Activated CD8-positive, alpha-beta memory T cell treated with anti-CD3 and anti-CD28 coated beads, Interleukin-2, amount 50 U/mL, for 4 hours (primary cell): ENCODE data around the gene SLC44A1.

Source experiments
- DNase-seq: peaks from one replicate; pipeline ENCODE4 v3.0.0-alpha.2; 2020

Gene SLC44A1

DNA sequence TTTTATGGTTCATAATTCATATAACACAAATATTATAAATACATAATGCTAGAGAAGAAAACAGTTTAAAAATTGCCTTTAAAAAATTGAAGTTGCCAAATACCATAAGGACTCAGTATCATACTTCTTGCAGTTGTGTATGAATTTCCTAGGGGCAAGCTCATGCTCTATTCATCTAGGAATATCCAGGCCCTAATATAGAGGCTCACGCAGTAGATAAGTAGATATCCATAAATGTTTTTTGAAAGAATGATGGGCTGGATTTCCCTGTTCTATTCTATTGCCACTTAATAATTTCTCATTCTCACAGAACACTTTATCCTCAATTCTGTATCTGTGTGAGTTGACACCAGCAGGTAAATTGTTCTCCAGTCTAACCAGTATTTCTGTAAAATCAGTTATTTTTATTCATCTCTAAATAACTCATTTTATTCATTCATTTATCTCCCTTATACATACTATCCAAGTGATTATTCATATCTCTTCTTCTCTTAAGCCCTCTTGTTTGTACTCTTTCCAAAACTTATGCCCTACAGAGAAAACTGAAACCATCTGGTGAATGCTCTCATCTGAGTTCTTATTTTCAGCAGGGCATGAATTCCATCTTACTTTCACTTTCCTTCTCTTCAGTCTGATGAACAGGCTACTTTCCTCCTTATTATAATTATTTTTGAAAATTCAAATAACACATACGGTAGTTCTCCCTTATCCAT is 97.1 kb downstream of the SLC44A1 start:
- DNase-seq: no peak

- no peak for DNase-seq
Measured at GRCh38 chr9:105342147-105342505, 97.7 kb downstream of the SLC44A1 start.

GRCh38 chr9:105344283-105344682 is 99.8 kb downstream of the SLC44A1 start:
- DNase-seq: no peak

DNA sequence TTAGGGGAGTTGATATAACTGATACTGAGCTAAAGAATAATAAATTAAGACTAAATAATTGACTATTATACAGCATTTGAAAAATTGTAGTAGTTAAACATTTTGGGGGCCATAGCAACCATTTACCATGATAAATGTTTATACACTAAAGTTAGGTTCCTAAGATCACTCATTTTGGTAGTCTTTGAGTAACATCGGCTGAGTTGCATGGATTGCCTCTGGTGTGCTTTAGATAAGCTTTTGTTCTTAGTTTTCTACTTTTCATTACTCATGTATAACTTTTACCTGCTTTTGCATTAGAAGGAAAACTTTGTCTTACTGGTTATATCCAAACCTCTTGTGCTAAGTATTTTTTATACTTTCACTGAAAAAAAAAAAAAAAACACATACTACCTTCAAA is 101.2 kb downstream of the SLC44A1 start:
- no peak for DNase-seq

- no peak for DNase-seq
Measured at GRCh38 chr9:105346273-105346672, 101.8 kb downstream of the SLC44A1 start.

DNA sequence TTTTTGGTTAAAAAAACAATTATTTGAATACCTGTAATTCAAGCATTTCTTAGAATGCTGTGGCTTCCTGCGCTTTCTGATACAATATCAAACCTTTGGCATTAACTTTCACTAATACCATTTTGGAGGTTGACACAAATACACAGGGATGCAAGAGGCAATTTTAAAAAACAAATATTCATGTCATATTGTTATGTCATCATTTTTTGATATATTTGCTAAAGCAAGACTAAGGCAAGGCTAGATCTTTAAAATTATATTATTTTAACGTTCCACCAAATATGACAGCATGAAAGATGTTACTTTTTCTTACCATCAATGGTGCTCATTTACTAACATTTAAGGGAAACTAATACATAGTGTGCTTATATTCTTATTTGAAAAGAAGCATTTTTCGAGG is 110.0 kb downstream of the SLC44A1 start:
- no peak for DNase-seq

DNA sequence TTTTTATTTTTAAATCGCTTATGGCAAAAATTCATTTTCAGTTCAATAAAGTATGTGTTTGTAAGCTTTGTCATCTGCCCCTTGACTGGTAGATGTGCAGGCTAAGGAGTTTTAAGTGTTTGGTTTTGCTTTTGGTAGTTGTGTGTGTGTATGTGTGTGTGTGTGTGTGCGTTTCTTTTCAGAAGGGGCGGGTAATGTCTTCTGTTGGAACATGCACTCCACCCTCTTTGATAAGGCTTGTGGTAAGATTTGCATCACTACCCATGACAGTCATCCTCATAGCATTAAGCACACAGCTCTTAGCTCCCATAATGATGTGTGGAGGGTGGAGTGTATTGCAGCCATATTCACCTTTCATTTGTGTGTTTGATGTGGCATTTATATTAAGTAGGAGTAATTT is 111.3 kb downstream of the SLC44A1 start:
- DNase-seq: no peak

- DNase-seq: no peak
Measured at GRCh38 chr9:105357937-105358336, 113.5 kb downstream of the SLC44A1 start.

DNA sequence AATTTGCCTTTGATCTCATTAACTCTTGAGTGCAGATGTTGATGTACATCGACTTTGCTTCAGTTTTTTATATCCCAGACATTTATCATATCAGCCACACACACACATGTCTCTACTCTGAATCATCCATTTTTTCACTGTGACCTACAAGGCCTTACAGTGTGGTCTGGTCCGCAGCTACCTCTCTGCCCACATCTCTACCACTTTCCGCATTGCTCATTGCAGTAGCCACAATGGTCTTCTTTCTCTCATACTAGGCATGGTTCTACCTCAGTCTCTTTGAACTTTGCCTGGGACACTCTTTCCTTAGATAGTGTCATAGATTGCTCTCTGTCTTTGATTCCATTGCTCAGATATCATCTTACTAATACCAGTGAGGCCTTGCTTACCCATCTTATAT is 115.4 kb downstream of the SLC44A1 start:
- DNase-seq: no peak

- no peak for DNase-seq
Measured at GRCh38 chr9:105360344-105360743, 115.9 kb downstream of the SLC44A1 start.

DNA sequence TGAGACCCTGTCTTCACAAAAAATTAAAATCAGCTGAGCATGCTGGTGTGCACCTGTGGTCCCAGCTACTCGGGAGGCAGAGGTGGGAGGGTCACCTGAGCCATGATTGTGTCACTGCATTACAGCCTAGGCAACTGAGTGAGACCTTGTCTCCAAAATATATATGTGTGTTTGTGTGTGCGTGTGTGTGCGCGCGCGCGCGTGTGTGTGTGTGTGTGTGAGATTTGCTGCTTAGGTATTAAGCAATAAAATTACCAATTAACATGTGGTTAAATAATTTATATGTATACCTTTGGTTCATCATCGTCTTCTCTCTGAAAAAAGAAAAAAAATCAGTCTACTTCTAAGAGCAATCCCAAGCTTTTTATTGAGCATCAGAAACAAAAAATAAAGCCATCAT is 117.4 kb downstream of the SLC44A1 start:
- DNase-seq: no peak

DNA sequence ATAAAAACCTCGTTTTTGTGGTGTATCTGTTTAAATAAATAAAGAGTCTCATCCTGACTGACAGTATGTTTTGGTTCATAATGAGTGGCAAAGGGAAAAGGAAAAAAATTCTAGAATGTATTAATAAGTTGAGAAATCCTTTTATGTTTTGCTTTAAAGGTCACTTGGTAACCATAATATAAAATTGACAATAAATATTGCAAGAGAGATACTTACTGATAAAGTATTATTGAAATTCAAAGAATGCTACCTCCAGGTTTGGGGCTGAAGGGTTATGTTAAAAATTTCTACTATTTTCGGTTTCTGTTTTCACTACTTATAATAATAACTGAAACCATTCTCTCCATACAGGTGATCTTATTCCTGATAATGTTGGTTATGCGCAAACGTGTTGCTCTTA is 118.0 kb downstream of the SLC44A1 start:
- DNase-seq: no peak

DNA sequence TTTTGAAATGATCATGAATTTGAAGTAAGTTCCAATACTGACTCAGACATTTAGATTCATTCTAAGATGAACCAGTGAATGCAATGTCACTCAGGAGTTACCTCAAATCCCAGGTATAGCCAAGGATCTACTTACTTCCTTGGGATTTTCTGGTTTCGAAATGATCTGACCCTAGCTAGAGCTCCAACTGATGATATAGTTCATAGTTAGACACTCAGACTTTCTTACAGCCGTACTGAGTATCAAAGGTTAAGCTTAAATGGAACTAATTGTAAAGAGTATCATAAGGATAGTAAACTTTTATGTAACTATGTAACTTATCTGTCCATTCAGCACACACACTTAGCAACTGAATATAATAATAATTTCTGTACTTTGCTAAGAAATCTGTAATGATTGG is 119.4 kb downstream of the SLC44A1 start:
- no peak for DNase-seq

- no peak for DNase-seq
Measured at GRCh38 chr9:105369911-105370310, 125.5 kb downstream of the SLC44A1 start.

DNA sequence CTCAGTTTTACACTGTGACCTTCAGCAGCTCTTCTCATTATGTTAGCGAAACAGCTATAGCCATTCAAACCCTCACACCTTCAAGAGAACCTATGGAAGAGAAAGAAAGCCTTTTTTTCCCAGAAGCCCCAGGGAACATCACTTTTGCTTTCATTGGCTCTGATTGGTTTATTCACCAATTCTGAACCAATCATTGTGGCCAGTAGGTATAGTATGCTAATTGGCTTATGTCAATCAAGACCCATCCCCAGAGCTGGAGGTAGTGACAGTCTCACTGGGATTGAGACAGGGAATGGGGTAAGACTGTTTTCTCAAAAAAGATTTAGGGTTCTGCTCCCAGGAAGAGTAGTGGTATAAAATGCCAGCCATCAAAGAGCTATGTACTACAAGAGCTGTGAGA is 129.3 kb downstream of the SLC44A1 start:
- no peak for DNase-seq

DNA sequence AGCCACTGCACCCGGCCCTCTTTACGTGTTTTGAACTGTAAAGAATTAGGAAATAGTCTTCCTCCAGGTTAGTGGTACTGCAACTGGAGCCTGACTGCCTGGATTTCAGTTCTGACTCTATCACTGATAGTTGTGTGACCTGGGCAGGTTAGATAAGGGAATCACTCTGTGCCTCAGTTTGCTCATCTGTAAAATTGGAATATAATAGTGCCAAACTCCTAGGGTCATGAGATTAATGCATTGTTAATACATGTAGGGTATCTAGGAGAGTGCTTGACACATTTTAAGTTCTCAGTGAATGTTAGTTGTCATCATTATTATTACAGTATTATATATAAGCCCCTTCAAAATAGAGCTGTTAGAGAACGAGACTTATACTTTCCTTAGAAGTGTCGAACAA is 130.9 kb downstream of the SLC44A1 start:
- DNase-seq: no peak

DNA sequence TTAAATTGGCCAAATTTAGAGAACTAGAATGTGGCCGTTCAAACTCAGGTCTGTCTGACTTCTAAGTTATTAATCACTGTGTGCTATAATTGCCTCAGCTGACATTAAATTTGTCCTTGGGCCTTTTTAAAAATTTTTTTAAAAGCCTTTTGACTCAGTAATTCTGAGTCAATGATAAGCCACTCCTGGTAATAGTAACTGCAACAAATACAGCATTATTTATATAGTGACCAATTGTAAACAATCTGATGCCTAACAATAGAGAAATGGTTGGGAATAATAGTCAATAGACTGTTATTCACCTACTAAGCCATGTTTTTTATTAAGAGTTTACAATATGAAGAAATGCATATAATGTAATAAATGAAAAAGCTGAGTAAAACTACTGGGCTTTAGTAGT is 132.4 kb downstream of the SLC44A1 start:
- DNase-seq: no peak

DNA sequence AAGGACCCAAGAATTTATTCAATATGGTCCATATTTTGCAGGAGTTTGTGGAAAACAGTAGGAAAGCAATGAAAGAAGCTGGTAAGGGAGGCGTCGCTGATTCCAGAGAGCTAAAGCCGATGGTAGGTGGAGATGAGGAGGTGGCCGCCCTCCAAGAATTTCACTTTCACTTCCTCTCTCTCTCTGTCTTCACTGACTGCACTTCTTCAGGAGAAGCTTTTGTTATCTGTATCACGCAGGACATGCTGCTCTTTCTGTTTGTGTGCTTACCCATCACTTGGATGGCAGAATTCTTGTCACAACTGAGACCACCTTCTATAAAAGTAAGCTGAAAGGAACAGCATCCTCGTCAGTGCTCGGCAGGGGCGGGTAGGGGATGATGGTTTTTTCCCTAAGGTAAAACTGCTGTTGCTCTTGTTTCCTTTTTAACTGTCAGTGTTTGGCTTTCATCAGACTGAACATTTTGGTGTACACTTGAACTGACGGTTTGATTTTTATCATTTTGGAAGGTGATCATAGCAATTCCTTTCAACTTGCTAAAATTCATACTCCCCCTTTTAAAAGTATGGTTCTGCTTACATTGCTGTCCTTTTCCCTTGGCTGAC is 141.0 kb downstream of the SLC44A1 start:
- DNase-seq: peak; percentile 21

DNA sequence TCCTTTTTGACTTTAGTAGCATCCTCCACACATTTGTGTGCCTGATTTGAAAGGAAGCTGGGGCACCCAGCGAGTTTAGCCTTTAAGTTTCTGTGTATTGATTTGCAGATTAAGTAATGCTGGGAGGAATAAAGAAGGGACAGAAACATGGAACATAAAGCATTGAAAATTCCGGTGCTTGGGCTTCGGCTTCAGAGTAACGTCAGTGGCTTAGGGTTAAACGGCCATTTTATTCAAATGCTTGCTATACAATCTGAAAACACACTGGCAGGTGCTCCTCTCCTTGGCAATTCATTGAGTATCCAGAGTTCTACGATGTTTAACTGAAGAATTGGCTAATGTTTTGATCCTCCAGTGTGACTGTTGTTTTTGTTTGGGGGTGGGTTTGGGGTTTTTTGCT is 145.3 kb downstream of the SLC44A1 start:
- no peak for DNase-seq

DNA sequence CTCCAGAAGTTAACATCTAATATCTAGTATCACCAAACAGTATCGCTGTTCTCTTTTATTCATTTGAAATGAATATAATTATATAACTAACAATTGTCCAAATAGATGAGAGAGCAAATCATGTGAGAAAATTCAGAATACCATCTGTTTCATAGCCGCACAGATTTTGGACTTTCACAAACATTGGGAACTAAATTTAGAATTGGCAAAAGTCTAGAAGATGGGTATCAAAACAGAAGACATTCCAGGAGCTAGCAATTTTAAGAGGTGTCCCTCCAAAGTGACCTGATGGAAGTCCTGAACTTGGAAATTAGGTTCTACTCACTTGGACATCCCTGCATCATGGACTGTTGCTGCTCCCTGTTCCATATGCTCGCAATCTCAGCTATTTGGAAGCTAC is 146.4 kb downstream of the SLC44A1 start:
- no peak for DNase-seq

DNA sequence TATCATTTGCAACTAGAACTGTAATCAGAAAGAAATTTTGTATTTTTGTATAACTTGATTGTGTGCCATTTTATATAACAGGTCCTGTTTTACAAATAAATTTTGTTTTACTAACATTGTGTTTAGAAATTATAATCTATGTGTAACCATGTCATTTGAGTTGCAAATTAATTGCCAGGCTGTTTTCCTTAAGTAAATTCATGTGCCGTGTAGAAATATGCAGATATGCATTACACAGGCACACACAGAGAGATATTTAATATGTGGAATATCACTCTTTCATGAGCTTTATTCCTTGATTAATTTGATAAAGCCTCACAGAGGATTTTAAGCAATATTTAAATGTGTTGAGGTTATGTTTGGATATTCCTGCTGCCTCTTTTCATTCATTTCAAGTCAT is 146.8 kb downstream of the SLC44A1 start:
- no peak for DNase-seq

DNA sequence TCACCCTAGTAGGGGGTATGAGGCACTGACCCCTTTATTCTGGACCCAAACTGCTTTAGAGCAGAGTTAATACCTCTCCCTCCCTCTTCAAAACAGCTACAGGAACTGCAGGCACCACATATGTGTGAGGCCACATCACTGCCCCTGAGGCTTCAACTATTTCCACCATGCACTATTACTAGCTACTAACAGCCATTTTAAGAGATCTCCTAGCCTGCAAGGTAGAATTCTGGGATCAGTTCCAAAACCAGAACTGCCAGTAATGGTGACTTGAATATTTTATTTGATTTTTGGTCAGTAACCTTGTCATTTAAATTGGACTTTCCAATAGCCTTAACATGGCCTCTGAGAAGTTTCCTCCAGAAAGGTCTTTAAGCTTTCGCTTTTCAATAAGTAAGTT is 148.1 kb downstream of the SLC44A1 start:
- DNase-seq: no peak

GRCh38 chr9:105393576-105394344 is 149.3 kb downstream of the SLC44A1 start:
- DNase-seq: no peak

DNA sequence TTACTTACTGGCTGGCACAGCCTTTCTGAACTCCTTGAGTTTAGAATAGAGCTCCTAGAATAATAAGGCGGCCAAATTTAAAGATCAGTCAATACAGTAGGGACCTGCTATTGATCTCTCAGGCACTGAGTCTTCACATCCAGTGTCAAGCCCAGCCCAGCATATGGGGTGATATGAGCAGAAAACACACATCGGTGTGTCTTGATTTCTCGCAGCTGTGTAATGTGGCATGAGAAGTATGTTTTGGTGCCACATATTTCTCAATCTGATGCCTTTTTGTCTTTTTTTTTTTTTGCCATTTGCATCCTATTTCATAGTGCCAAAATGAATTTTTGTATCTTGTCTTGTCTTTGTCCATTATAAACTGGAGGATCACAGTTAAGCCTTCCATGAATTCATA is 152.0 kb downstream of the SLC44A1 start:
- DNase-seq: no peak
